Ovary (tissue), 3 donors: ENCODE results near the gene EIF2D.

ENCODE experiments used
- CTCF ChIP-seq, 3 donors: fragments of 450-650 bp in 2 of 3; fragments of 200-600 bp in 1 of 3; IDR thresholded peaks; one replicate each; pipeline versions ENCODE4 v1.5.1 to v1.8.0; 2016 to 2022; ENCODE audit warnings: antibody characterized with exemption in 3 of 3, mild to moderate bottlenecking in 1 of 3
- POLR2A ChIP-seq: fragments of 450-650 bp; IDR thresholded peaks from one replicate; pipeline ENCODE4 v1.6.1; 2017; ENCODE audit warnings: antibody characterized with exemption, mild to moderate bottlenecking, moderate library complexity
- donor health status: DM: no; HTN: no; CAD: no.

GRCh38 chr1:206582537-206582936, 29.7 kb downstream of the EIF2D start:
- TF ChIP-seq CTCF (IDR thresholded peaks at IDR 0.05) (no peak), POLR2A (no peak)
